Forelimb muscle (tissue), 1 donor: ENCODE results near the gene CGB5. TPM values are rescaled to one million over a fixed set of nuclear protein-coding genes. Genes with fewer than 3 reads are reported as not detected.
"Not testable (repeated sequence)": the region's sequence is repeated elsewhere in the genome, so short reads cannot be mapped to it uniquely, and the experiment has no call there.

Source experiments
- DNase-seq: peaks from one replicate; pipeline ENCODE4 v3.0.0-alpha.2; 2013; ENCODE audit warnings: low read depth
- polyA plus RNA-seq: library from polyadenylated mRNA; unstranded; fragments of 120-200 nt; gene quantifications from one replicate; pipeline ENCODE4 v1.2.1, GENCODE V29; 2013; ENCODE audit not compliant: insufficient read length

Gene CGB5
- polyA plus RNA-seq, 1 donor: not detected

GRCh38 chr19:49020931-49021895 is 22.4 kb upstream of the CGB5 start:
- no peak for DNase-seq

GRCh38 chr19:49022116-49022515 is 21.5 kb upstream of the CGB5 start:
- DNase-seq: no peak

- not testable (repeated sequence) for DNase-seq
Measured at GRCh38 chr19:49024233-49024632, 19.4 kb upstream of the CGB5 start, which contains the start of gene CGB3. Gene CGB3, minus strand, starts transcription at chr19:49024333. Its CDS starts 362 bp downstream, at chr19:49023971.

- DNase-seq: not testable (repeated sequence)
Measured at GRCh38 chr19:49025088-49025487, 18.6 kb upstream of the CGB5 start.

DNA sequence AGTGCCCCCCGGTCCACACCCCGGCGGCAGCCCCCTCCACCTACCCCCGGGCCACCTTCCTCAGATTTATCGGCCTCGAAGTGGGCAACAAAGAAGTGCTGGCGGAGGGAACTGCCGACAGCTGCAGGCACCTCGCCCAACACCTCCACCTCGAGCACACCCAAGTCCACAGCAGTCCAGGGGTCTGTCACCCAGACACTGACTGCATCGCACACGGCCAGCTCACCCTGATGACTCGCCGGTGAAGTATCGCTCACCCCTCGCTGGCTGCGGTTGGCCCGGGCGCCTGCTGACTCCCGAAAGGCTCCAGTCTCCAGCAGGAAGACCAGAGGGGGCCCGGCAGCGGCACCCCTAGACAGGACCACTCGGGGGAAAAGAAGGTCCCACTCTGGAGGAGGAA is 18.0 kb upstream of the CGB5 start:
- DNase-seq: not testable (repeated sequence)

DNA sequence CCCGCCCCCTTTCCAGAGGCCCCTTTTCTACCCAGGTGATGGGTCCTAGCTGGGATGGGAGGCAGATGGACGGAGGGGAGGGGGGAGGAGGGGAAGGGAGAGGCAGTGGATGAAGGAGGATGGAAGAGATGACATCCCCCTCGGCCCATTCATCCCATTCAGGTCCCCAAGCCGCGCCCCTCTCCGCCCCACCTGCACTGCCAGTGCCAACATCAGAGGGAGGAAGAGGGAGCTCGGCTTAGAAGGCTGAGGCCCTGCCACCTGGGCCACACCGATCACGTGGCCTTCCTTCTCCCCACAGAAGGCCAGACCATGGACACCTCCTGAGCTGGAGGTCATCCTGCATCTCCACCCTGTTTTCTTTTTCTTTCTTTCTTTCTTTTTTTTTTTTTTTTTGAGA is 15.0 kb upstream of the CGB5 start:
- DNase-seq: not testable (repeated sequence)

- DNase-seq: not testable (repeated sequence)
Measured at GRCh38 chr19:49029749-49030148, 13.9 kb upstream of the CGB5 start.

DNA sequence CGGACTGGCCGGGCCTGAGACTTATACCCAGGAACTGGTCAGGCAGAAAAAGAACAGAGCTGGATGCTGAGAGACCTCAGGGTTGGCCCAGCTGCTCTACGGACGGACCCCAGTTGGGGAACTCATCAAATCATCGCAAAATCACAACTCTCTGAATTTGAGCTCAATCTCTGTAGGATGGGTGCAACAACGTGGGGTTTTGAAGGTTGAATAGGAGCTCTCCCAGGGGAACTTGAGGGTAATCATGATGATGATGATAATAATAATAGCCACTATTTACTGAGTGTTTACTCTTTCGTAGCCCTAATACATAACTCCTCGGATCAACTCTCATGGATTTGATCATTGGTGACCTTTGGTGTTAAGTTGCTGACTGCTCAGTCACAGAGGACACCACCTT is 13.3 kb upstream of the CGB5 start:
- not testable (repeated sequence) for DNase-seq

GRCh38 chr19:49031642-49032301 is 11.9 kb upstream of the CGB5 start, which contains the start of gene CGB2:
Gene CGB2, plus strand, starts transcription at chr19:49031890. Its CDS starts 206 bp downstream, at chr19:49032096.
- not testable (repeated sequence) for DNase-seq

DNA sequence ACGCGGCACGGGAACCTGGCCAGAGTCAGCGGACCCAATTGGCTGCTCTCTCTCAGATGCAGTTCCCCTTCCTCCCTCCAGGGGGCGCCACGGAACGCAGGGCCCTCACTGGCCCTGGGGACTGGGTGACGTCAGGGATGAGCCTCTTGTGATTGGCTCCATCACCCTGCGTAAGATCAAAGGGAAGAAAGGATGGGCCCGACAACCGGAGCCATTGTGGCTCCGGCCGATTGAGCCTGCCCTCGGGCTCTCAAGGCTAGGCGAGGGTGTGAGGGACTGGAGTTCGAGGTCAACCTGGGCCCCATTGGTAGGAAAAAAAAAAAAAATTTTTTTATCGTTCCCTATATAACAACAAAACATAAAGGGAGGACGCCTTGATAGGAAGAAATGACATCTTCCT is 6.8 kb upstream of the CGB5 start, which contains the start of gene CGB1:
Gene CGB1 (minus strand): TSS at position 81 of the 400 bp plus-strand sequence. CDS start 184 bp downstream, outside the sequence.
- not testable (repeated sequence) for DNase-seq

GRCh38 chr19:49038111-49038510 is 5.5 kb upstream of the CGB5 start:
- DNase-seq: not testable (repeated sequence)

DNA sequence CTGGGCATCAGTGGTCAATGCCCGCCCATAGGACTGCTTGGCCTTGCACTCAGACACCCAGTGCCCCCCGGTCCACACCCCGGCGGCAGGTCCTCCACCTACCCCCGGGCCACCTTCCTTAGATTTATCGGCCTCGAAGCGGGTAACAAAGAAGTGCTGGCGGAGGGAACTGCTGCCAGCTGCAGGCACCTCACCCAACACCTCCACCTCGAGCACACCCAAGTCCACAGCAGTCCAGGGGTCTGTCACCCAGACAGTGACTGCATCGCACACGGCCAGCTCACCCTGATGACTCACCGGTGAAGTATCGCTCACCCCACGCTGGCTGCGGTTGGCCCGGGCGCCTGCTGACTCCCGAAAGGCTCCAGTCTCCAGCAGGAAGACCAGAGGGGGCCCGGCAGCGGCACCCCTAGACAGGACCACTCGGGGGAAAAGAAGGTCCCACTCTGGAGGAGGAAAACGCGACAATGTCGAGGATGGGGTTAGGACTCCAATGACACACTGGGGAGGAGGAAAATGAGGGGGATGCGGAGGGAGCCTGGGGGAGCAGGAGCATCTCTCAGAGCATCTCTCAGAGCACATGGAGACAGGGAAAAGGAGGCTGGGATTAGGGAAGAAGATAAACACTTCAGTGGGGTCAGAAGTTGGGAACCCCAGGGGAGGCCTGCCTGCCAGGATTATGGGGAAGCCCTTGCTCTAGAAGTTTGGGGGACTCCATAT is 4.9 kb upstream of the CGB5 start:
- DNase-seq: not testable (repeated sequence)

DNA sequence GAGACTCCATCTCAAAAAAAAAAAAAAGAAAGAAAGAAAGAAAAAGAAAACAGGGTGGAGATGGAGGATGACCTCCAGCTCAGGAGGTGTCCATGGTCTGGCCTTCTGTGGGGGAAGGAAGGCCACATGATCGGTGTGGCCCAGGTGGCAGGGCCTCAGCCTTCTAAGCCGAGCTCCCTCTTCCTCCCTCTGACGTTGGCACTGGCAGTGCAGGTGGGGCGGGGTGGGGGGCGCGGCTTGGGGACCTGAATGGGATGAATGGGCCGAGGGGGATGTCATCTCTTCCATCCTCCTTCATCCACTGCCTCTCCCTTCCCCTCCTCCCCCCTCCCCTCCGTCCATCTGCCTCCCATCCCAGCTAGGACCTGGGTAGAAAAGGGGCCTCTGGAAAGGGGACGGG is 3.9 kb upstream of the CGB5 start:
- DNase-seq: not testable (repeated sequence)

DNA sequence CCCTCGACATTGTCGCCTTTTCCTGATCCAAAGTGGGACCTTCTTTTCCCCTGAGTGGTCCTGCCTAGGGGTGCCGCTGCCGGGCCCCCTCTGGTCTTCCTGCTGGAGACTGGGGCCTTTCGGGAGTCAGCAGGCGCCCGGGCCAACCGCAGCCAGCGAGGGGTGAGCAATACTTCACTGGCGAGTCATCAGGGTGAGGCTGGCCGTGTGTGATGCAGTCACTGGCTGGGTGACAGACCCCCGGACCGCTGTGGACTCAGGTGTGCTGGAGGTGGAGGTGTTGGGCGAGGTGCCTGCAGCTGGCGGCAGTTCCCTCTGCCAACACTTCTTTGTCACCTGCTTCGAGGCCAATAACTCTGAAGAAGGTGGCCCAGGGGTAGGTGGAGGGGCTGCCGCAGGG is 1.5 kb upstream of the CGB5 start:
- no peak for DNase-seq

- DNase-seq: not testable (repeated sequence)
Measured at GRCh38 chr19:49042666-49043065, 982 bp upstream of the CGB5 start.

- not testable (repeated sequence) for DNase-seq
Measured at GRCh38 chr19:49049011-49049410, 5.4 kb downstream of the CGB5 start, which contains the start of gene CGB8. Gene CGB8, minus strand, starts transcription at chr19:49049111. Its CDS starts 372 bp downstream, at chr19:49048739.

- DNase-seq: not testable (repeated sequence)
Measured at GRCh38 chr19:49049834-49050233, 6.2 kb downstream of the CGB5 start.

GRCh38 chr19:49050376-49051033 is 6.9 kb downstream of the CGB5 start:
- not testable (repeated sequence) for DNase-seq

DNA sequence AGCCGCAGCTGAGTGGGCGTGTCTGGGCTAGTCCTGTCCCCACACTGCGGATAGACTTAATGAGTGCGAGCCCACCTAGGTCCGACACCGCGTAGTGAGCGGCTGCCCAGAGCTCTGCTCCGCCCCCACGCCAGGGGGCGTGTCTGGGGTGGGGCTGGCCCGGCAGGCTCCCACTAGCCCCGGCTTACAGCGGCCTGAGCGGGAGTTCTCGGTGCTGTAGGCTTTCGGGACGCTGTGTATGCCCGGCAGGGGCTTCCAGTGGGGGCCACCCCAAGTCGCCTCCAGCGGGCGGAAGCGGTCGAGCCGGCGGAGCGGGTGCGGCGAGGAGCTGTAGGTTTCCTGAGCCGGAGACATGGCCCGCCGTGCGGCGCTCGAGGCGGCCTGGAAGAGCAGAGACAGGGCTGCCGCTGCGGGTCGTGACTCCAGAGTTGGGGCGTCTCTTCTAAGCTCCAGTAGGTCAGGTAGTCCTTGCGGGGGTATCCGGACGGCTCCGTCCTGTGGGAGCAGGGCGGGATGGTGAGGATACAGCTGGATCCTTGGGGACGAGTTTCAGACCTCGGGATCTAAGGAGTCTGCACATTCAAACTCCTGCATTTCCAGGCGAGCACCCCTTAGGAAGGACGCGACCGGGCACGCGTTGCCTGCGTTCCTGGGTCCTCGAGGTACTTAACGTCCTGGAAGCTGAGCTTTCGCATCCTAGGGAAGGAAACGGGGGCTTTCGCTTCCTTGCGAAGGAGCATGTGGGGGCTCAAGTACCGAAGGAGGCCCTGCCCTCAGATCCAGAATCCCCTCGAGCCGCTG is 12.7 kb downstream of the CGB5 start:
- DNase-seq: no peak
